Calu3 (cell line): ENCODE measurements around the gene CACNA1E. TPM values are rescaled to one million over a fixed set of nuclear protein-coding genes. Genes with fewer than 3 reads are reported as not detected.

Experiments used
- BruUV-seq: library from RNA; stranded (reverse); fragments of 400-500 nt; replicated peaks from 2 replicates; lab custom pipeline; 2021; lab: Mats Ljungman, UMichigan
- CTCF ChIA-PET: fragments of 300-600 bp; sonication (Branson Sonifier 250); formaldehyde crosslinking; loops from one replicate; lab custom pipeline; 2022; ENCODE audit warnings: antibody characterized with exemption; lab: Charles Lee
- DNase-seq: peaks from one replicate; pipeline ENCODE4 v3.0.0; 2022
- H3K27ac Mint-ChIP-seq: one replicate; pipeline ENCODE4 v1.8.0; 2022; ENCODE audit warnings: mixed read lengths; ENCODE audit not compliant: unreplicated experiment
- H3K27me3 Mint-ChIP-seq: one replicate; pipeline ENCODE4 v1.8.0; 2022; ENCODE audit warnings: mixed read lengths; ENCODE audit not compliant: unreplicated experiment
- H3K36me3 Mint-ChIP-seq: one replicate; pipeline ENCODE4 v1.8.0; 2022; ENCODE audit warnings: mild to moderate bottlenecking, moderate library complexity, mixed read lengths; ENCODE audit not compliant: insufficient read depth, unreplicated experiment
- H3K4me1 Mint-ChIP-seq: one replicate; pipeline ENCODE4 v1.8.0; 2022; ENCODE audit warnings: mild to moderate bottlenecking, low read depth, mixed read lengths; ENCODE audit not compliant: unreplicated experiment
- H3K4me3 Mint-ChIP-seq: one replicate; pipeline ENCODE4 v1.8.0; 2022; ENCODE audit warnings: mild to moderate bottlenecking, low read depth, moderate library complexity, mixed read lengths; ENCODE audit not compliant: unreplicated experiment
- H3K9me3 Mint-ChIP-seq: one replicate; pipeline ENCODE4 v1.8.0; 2022; ENCODE audit warnings: low read depth, mixed read lengths; ENCODE audit not compliant: unreplicated experiment
- intact Hi-C: fragments of 100-400 bp; cut with micrococcal nuclease; formaldehyde crosslinking; loops from one replicate; pipeline ENCODE4 v1.10.0; 2022; ENCODE audit not compliant: unreplicated experiment
- total RNA-seq: library from RNA; stranded (reverse); gene quantifications from 2 replicates; pipeline ENCODE4 v1.2.3, GENCODE V29; 2022
- TF ChIP-seq, protein P1 (sequence below): fragments of 200-600 bp; IDR thresholded peaks from one replicate; pipeline ENCODE4 v1.8.0; 2022; ENCODE audit warnings: antibody characterized with exemption; ENCODE audit not compliant: unreplicated experiment

Gene CACNA1E
- total RNA-seq, 1 experiment from 2014 or later: not detected

DNA sequence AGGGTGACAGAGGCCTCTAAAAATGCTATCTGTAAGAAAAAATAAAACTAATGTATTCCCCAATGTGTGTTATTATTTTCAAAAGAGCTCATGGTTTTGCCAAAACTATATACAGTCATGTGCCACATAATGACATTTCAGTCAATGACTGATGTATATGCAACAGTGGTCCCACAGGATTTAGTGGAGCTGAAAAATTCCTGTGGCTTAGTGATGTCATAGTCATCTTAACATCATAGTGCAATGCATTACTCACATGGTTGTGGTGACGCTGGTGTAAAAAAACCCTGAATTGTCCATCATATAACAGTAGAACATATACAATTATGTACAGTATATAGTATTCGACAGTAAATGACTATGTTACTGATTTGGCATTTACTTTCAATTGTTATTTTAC lies 172.4 kb downstream of the CACNA1E start:
- Mint-ChIP-seq H3K36me3 (no peaks in the 10 kb centered on the region), H3K4me3 (no peak overlapping the region), H3K27ac (no peak overlapping the region), H3K4me1 (no peaks in the 10 kb centered on the region), H3K27me3 (no peaks in the 10 kb centered on the region), H3K9me3 (peaks cover 10% of the 10 kb centered on the region)
- DNase-seq: no peak
- TF ChIP-seq, protein P1, sequence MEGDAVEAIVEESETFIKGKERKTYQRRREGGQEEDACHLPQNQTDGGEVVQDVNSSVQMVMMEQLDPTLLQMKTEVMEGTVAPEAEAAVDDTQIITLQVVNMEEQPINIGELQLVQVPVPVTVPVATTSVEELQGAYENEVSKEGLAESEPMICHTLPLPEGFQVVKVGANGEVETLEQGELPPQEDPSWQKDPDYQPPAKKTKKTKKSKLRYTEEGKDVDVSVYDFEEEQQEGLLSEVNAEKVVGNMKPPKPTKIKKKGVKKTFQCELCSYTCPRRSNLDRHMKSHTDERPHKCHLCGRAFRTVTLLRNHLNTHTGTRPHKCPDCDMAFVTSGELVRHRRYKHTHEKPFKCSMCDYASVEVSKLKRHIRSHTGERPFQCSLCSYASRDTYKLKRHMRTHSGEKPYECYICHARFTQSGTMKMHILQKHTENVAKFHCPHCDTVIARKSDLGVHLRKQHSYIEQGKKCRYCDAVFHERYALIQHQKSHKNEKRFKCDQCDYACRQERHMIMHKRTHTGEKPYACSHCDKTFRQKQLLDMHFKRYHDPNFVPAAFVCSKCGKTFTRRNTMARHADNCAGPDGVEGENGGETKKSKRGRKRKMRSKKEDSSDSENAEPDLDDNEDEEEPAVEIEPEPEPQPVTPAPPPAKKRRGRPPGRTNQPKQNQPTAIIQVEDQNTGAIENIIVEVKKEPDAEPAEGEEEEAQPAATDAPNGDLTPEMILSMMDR: no peak
- intact Hi-C loops: no loop called here
- CTCF ChIA-PET: no interaction called here
- no TSS peak for BruUV-seq

DNA sequence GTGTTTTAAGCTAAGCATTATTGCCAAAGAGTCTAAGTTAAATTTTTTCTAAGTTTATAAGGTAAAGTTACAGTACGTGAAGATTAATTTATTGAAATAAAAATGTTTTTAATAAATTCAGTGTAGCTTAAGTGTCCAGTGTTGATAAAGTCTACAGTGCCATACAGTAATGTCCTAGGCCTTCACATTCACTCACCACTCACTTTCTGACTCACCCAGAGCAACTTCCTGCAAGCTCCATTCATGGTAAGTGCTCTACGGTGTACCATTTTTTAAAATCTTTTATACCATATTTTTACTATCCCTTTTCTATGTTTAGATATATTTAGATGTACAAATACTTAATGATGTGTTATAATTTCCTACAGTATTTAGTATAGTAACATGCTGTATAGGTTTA lies 173.2 kb downstream of the CACNA1E start:
- no peak for DNase-seq
- Mint-ChIP-seq H3K9me3 (peaks cover 15% of the 10 kb centered on the region), H3K36me3 (no peaks in the 10 kb centered on the region), H3K4me1 (no peaks in the 10 kb centered on the region), H3K27ac (no peak overlapping the region), H3K27me3 (no peaks in the 10 kb centered on the region), H3K4me3 (no peak overlapping the region)
- BruUV-seq: no TSS peak
- CTCF ChIA-PET: no interaction called here
- intact Hi-C loops: no loop called here
- TF ChIP-seq, protein P1: no peak

DNA sequence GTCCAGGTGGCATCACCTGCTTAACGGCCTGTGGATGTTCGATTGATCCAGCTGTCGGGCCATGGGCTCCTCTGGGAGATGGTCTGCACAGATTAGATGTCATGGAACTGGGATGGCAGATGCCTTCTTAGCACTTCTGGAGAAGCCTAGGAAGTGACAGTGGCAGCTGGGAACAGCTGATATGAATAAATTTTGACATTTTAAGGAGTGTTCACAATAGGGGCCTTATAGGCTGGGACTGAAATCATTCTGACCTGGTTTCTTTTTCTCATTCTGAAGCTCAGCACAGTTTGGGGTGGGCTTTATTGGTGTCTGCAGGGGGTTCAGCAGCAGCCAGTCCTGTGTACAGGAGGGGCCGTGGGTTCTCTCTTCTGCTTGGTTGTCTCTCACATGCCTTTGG lies 175.3 kb downstream of the CACNA1E start:
- TF ChIP-seq, protein P1: no peak
- BruUV-seq: no TSS peak

DNA sequence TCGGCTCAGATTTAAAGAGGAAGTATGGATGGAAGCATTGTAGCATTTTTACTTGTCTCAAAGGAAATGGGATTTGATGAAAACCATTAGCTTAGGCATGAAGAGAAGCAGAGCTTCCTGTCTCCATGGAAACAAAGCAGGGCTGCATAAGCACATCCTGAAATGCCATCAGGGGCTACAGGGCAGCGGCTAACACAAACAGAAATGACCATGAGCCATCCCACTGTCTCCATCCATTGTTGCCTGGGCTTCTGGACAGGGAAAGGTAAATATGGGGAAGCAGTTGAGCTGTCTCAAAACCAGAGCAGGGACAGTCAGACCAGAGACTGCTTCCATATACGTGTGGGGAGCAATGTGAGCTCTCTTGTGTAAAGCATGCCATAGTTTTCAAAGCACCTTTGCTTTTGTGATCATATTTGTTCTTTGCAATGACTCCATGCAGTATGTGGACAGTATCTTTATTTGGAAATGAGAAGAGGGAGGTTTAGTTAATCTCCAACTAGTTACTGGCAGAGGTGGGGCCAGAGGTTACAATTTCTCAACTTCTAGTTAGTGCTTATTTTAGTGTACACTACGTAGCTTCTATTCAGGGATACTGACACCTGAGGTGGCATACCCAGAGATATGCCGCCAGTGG lies 176.1 kb downstream of the CACNA1E start:
- H3K9me3 Mint-ChIP-seq: peaks cover 10% of the 10 kb centered on the region
- CTCF ChIA-PET: interaction anchor here (0.6 kb wide), 1 partner anchor 232 kb away, joined by 7 read pairs; no protein-coding TSS in a partner anchor

More for the DNA sequence above, 175.3 kb downstream of the CACNA1E start:
- Mint-ChIP-seq H3K27ac (no peak overlapping the region), H3K36me3 (no peaks in the 10 kb centered on the region), H3K9me3 (peaks cover 10% of the 10 kb centered on the region), H3K4me1 (no peaks in the 10 kb centered on the region), H3K4me3 (no peak overlapping the region), H3K27me3 (no peaks in the 10 kb centered on the region)
- CTCF ChIA-PET: no interaction called here
- intact Hi-C loops: no loop called here
- no peak for DNase-seq

More for the DNA sequence above, 176.1 kb downstream of the CACNA1E start:
- Mint-ChIP-seq H3K27ac (no peak overlapping the region), H3K4me3 (no peak overlapping the region), H3K4me1 (no peaks in the 10 kb centered on the region), H3K36me3 (no peaks in the 10 kb centered on the region), H3K27me3 (no peaks in the 10 kb centered on the region)
- DNase-seq: no peak
- BruUV-seq: no TSS peak
- intact Hi-C loops: no loop called here
- TF ChIP-seq, protein P1: no peak
